T-helper 17 cell (primary cell): ENCODE measurements around the gene CYBC1. TPM values are rescaled to one million over a fixed set of nuclear protein-coding genes. Genes with fewer than 3 reads are reported as not detected.
A peak's percentile ranks its signal among the peaks of the same experiment; 100 is the strongest.

ENCODE experiments used
- ATAC-seq: fragments of 150-1000 bp; cut with Tn5 transposase; 2 replicates; pipeline ENCODE4 v1.10.0; 2021; ENCODE audit warnings: mild to moderate bottlenecking, moderate library complexity
- DNase-seq, 3 donors: peaks; one replicate each; pipeline versions ENCODE4 v3.0.0 to v3.0.0-alpha.2; 2020 to 2021
- H3K9me3 ChIP-seq: one replicate; pipeline ENCODE4 v1.7.0; 2013; ENCODE audit warnings: low read length, mild to moderate bottlenecking; ENCODE audit not compliant: control insufficient read depth, poor library complexity, severe bottlenecking
- H3K27ac Mint-ChIP-seq: one replicate; pipeline ENCODE4 v1.8.0; 2022; ENCODE audit warnings: mild to moderate bottlenecking, moderate library complexity, mixed read lengths
- H3K27me3 Mint-ChIP-seq: one replicate; pipeline ENCODE4 v1.8.0; 2022; ENCODE audit warnings: mixed read lengths
- H3K36me3 Mint-ChIP-seq: one replicate; pipeline ENCODE4 v1.8.0; 2022; ENCODE audit warnings: low read depth, mixed read lengths
- H3K4me1 Mint-ChIP-seq: one replicate; pipeline ENCODE4 v1.8.0; 2022; ENCODE audit warnings: mild to moderate bottlenecking, mixed read lengths
- H3K4me3 Mint-ChIP-seq: one replicate; pipeline ENCODE4 v1.8.0; 2022; ENCODE audit warnings: mild to moderate bottlenecking, moderate library complexity, mixed read lengths
- total RNA-seq, 4 donors: library from RNA in 2 of 4; stranded (reverse) in 2 of 4; gene quantifications; one replicate each; pipeline ENCODE4 v1.2.3 and lab custom pipeline; 2022 to 2026

CYBC1 gene
- total RNA-seq, 2 donors from 2014 or later, result 110 to 121 TPM

- ATAC-seq (no peak), DNase-seq (no peak)
- H3K27ac Mint-ChIP-seq, result no peak overlapping the region
- no peaks in the 10 kb centered on the region for H3K9me3 ChIP-seq
- no peaks in the 10 kb centered on the region for H3K27me3 Mint-ChIP-seq
- H3K4me1 Mint-ChIP-seq, result no peaks in the 10 kb centered on the region
- no peaks in the 10 kb centered on the region for H3K36me3 Mint-ChIP-seq
- no peak overlapping the region for H3K4me3 Mint-ChIP-seq
These were observed 9.4 kb downstream of the CYBC1 start for GRCh38 chr17:82440991-82441627.

DNA sequence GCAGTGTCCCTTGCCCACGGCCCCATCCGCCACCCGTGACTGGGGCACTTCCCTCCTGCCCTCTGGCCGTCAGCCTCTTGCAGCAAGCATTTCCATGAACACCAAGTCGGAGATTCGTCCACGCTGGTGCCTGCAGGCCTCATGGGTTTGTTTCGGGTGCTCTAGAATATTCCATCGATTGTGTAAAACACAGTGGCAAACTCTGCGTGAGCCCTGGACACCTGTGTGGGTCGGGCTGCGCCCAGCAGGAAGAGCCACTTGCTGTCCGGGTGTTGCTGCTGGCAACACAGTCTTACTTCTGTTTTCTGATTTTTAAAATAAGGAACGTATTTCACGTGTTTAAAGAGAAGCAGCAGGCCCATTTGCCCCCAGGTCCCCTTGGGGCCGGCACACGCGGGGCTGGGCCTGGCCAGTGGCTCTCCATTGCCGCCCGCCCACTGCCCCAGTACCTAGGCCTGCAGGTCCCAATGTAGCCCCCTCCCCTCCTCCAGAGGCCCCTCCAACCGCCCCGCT lies 10.0 kb downstream of the CYBC1 start:
- Mint-ChIP-seq H3K4me3 (no peak overlapping the region), H3K27ac (no peak overlapping the region), H3K36me3 (no peaks in the 10 kb centered on the region), H3K27me3 (no peaks in the 10 kb centered on the region), H3K4me1 (no peaks in the 10 kb centered on the region)
- no peak for DNase-seq
- no peaks in the 10 kb centered on the region for H3K9me3 ChIP-seq
- ATAC-seq, result no peak

DNA sequence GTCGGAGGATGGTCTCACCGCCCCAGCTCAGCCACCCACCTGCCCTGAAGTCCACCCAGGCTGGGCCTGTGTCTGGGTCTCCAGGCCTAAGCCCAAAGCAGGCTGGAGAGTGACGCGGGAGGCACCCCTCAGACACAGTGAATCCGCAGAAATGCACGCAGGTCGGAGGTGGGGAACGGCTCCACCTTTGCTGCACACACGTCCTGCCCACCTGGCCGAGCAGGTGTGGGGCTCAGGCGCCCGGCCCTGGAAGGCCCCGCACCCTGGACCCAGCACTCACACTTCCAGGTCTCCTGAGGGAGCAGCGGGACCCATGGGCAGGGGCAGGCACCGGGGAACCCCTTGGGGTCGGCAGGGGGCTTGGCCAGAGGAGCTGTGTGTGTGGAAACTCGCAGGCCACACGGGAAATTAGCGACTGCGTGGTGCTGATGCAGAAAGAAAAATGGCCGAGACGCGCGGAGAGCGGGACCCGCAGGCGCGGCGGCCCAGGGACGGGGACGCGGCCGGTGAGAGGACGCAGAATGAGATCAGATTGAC lies 10.7 kb downstream of the CYBC1 start:
- no peaks in the 10 kb centered on the region for H3K9me3 ChIP-seq
- H3K27me3 Mint-ChIP-seq, result no peaks in the 10 kb centered on the region
- H3K36me3 Mint-ChIP-seq, result no peaks in the 10 kb centered on the region
- no peak overlapping the region for H3K4me3 Mint-ChIP-seq
- DNase-seq (no peak), ATAC-seq (no peak)
- H3K4me1 Mint-ChIP-seq, result no peaks in the 10 kb centered on the region
- no peak overlapping the region for H3K27ac Mint-ChIP-seq

- no peaks in the 10 kb centered on the region for H3K27me3 Mint-ChIP-seq
- DNase-seq, result no peak
- H3K4me1 Mint-ChIP-seq, result peaks cover 2% of the 10 kb centered on the region
- H3K27ac Mint-ChIP-seq, result no peak overlapping the region
- H3K36me3 Mint-ChIP-seq, result no peaks in the 10 kb centered on the region
- H3K4me3 Mint-ChIP-seq, result no peak overlapping the region
- no peaks in the 10 kb centered on the region for H3K9me3 ChIP-seq
- no peak for ATAC-seq
These were observed 11.2 kb downstream of the CYBC1 start for GRCh38 chr17:82439194-82439828.

DNA sequence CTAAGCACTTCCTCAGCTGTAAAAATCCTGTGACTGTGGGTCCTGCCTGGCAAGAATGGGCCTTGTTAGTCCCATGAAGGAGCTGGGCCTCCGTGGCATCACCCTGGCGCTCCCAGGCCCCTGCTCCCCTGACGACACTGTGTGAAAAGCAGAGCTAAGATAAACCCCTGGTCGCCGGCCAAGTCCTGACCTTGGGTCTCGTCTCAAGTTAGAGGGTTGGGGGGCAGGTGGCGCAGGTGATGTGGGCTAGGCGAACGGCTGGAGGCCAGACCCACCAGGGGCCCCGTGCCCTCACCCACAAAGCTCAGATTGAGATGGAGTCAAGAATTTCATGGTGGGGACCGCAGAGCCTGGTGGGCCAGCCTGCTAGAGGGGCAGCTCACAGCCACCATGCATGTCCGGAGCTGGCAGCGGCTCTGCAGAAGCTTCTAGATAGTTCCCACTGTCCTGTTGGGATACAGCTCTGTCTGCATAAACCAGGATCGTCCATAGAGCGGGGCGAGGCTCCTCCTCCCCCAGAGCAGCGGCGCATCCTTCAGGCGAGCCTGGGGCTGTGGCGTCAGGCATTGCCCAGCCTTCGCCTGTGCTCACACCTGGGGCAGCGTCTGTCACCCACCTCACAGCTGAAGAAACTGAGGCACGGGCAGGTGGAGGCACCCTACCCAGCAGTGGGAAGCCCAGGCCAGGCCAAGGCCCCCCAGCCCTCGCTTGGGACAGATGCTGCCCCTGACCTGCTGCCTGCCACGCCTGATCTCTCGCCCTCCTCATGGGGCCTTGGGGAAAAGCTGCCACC lies 12.0 kb downstream of the CYBC1 start:
- no peak for DNase-seq
- Mint-ChIP-seq H3K4me3 (no peak overlapping the region), H3K27me3 (no peaks in the 10 kb centered on the region), H3K4me1 (peaks cover 5% of the 10 kb centered on the region), H3K27ac (no peak overlapping the region), H3K36me3 (no peaks in the 10 kb centered on the region)
- no peak for ATAC-seq
- no peaks in the 10 kb centered on the region for H3K9me3 ChIP-seq

DNA sequence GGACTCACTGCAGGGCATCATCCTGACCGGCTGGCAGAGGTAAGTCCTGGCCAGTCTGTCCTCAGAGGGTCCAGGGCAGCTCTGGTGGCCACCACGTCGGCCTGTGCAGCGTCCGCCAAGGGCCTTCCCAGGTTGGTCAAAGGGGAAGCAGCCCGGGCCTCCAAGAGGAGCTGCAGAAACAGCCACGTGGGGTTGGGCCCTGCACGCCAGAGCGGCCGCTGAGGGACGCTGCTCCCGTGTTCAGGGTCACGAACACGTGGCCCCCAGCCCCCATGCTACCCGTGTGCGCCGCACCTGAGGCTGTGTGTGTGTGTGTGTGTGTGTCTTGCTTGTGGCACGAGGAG lies 13.3 kb downstream of the CYBC1 start:
- Mint-ChIP-seq H3K27ac (no peak overlapping the region), H3K4me1 (peaks cover 6% of the 10 kb centered on the region), H3K36me3 (no peaks in the 10 kb centered on the region), H3K27me3 (no peaks in the 10 kb centered on the region), H3K4me3 (no peak overlapping the region)
- no peaks in the 10 kb centered on the region for H3K9me3 ChIP-seq
- ATAC-seq (no peak), DNase-seq (no peak)

- no peaks in the 10 kb centered on the region for H3K9me3 ChIP-seq
- no peak for ATAC-seq
- DNase-seq, result no peak
These were observed 13.8 kb downstream of the CYBC1 start for GRCh38 chr17:82436601-82437324.

DNA sequence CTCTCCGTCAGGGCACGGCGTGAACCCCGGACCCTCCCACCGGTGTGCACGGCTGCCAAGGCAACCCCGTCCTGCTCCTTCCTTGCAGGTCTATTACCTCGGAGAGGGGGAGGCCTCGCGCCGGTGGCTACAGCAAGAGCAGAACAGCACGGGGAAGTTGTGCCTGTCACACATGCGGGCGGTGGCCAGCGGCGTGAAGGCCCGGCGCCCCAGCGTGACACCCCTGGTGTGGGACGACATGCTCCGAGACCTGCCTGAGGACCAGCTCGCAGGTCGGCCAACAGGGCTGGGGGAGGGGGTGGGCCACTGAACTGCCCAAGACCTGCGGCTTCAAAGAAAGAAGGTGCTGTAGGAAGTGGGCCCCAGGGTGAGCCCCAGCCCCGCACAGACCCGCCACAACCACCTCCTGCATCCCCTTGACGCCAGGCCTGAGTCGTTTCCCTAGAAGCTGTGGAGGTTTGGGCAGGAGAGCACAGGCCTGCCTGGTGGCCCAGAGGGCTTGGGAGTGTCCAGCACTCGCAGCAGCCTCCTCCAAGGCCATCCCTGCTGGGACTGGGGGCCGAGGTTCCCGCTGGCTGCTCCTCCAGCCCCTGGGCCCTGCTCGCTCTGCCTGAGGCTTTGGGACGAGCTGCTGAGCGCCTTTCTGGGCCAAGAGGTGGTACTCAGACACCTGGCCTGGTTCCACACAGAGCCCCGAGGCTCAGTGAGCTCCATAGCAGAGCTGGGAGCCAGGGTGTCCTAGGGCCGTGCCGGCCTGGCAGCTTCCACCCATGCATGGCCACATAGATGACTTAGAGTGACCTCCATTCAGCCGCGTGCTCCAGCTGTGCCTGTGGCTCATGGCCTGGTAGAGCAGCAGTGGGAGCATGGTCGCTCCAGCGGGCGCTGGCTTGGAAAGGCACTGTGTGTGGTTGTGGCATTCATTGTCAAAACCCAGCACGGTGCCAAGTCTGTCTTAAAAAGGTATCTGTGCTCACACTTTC lies 14.7 kb downstream of the CYBC1 start:
- no peaks in the 10 kb centered on the region for H3K9me3 ChIP-seq
- DNase-seq, result no peak
- no peak for ATAC-seq
- H3K27me3 Mint-ChIP-seq, result no peaks in the 10 kb centered on the region
- no peaks in the 10 kb centered on the region for H3K36me3 Mint-ChIP-seq
- H3K4me3 Mint-ChIP-seq, result no peak overlapping the region
- peaks cover 6% of the 10 kb centered on the region for H3K4me1 Mint-ChIP-seq
- no peak overlapping the region for H3K27ac Mint-ChIP-seq

More at GRCh38 chr17:82436601-82437324, 13.8 kb downstream of the CYBC1 start:
- Mint-ChIP-seq H3K36me3 (no peaks in the 10 kb centered on the region), H3K4me3 (no peak overlapping the region), H3K27ac (no peak overlapping the region), H3K4me1 (peaks cover 6% of the 10 kb centered on the region), H3K27me3 (no peaks in the 10 kb centered on the region)

GRCh38 chr17:82435103-82435502 lies 15.4 kb downstream of the CYBC1 start:
- H3K9me3 ChIP-seq, result no peaks in the 10 kb centered on the region
- peaks cover 7% of the 10 kb centered on the region for H3K4me1 Mint-ChIP-seq
- H3K4me3 Mint-ChIP-seq, result no peak overlapping the region
- ATAC-seq (no peak), DNase-seq (no peak)
- peak overlapping the region; percentile 16 for H3K27ac Mint-ChIP-seq
- peaks cover under 1% of the 10 kb centered on the region for H3K36me3 Mint-ChIP-seq
- no peaks in the 10 kb centered on the region for H3K27me3 Mint-ChIP-seq

DNA sequence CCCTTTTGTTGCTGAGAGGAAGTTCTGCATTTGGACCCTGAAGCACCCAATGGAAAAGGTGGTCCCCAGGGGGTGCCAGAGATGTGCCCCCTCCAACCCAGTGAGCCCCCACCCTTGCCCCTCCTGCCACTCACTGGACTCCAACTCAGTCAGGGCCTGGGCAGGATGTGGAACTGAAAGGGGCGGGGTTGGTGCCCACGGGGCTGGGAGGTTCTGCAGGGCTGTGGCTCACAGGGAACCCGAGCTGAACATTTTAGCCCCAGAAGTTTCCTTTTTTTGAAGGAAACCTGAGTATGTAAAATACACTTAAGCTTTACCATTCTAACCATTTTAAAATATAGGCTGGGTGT lies 16.4 kb downstream of the CYBC1 start:
- peak; percentile 63 for ATAC-seq
- Mint-ChIP-seq H3K4me1 (peaks cover 15% of the 10 kb centered on the region), H3K27ac (peak overlapping the region; percentile 16)

DNA sequence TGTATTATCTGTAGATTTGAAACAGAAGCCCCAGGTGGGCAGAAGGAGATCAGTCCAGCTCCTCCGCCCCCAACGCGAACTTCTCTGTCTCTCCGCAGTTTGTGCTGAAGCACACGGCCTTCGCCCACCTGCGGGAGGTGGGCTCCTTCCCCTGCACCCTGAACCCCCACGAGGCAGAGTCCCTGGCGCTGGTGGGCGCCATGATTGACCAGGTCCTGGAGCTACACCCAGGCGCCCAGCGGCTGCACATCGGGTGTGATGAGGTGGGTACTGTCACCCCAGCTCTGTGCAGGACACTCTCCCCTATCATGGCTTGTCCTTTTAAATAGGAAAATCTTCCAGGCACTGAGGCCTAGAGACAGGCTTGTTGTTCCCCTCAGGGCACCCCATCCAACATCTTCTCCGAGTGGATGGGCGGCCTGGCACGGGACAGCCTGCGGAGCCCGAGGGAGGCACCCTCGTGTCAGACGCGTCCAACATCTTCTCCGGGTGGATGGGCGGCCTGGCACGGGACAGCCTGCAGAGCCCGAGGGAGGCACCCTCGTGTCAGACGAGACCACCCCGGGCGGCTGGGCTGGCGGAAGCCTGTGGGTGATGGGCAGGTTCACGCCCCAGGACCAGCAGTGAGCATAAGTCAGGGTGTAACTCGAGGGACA lies 16.9 kb downstream of the CYBC1 start:
- H3K27me3 Mint-ChIP-seq, result no peaks in the 10 kb centered on the region
- H3K9me3 ChIP-seq, result no peaks in the 10 kb centered on the region
- no peak overlapping the region for H3K27ac Mint-ChIP-seq
- DNase-seq, result no peak
- H3K36me3 Mint-ChIP-seq, result peaks cover 8% of the 10 kb centered on the region
- H3K4me1 Mint-ChIP-seq, result peaks cover 15% of the 10 kb centered on the region
- ATAC-seq, result no peak
- no peak overlapping the region for H3K4me3 Mint-ChIP-seq

More for the DNA sequence above, 16.4 kb downstream of the CYBC1 start:
- Mint-ChIP-seq H3K4me3 (no peak overlapping the region), H3K27me3 (no peaks in the 10 kb centered on the region), H3K36me3 (peaks cover 8% of the 10 kb centered on the region)
- H3K9me3 ChIP-seq, result no peaks in the 10 kb centered on the region
- DNase-seq, result no peak

- peaks cover 15% of the 10 kb centered on the region for H3K4me1 Mint-ChIP-seq
- no peak for DNase-seq
- H3K27me3 Mint-ChIP-seq, result no peaks in the 10 kb centered on the region
- H3K4me3 Mint-ChIP-seq, result no peak overlapping the region
- ATAC-seq, result no peak
- no peaks in the 10 kb centered on the region for H3K9me3 ChIP-seq
- no peak overlapping the region for H3K27ac Mint-ChIP-seq
- peaks cover 8% of the 10 kb centered on the region for H3K36me3 Mint-ChIP-seq
These were observed 18.5 kb downstream of the CYBC1 start for GRCh38 chr17:82432017-82432416.
